GM04504 (cell line): ENCODE data around the gene TUBGCP6.
"Not testable (repeated sequence)": the region's sequence is repeated elsewhere in the genome, so short reads cannot be mapped to it uniquely, and the experiment has no call there.

Experiments
- DNase-seq: peaks from one replicate; pipeline ENCODE4 v3.0.0-alpha.2; 2012; ENCODE audit warnings: low read depth

Gene TUBGCP6

GRCh38 chr22:50280022-50280707, 35.3 kb upstream of the TUBGCP6 start:
- DNase-seq = no peak

- no peak for DNase-seq
These were observed 34.3 kb upstream of the TUBGCP6 start for GRCh38 chr22:50278956-50279619.

GRCh38 chr22:50278461-50278860, 33.6 kb upstream of the TUBGCP6 start:
- DNase-seq = no peak

GRCh38 chr22:50277761-50278160, 32.9 kb upstream of the TUBGCP6 start:
- no peak for DNase-seq

GRCh38 chr22:50276143-50276542, 31.3 kb upstream of the TUBGCP6 start:
- DNase-seq = no peak

- no peak for DNase-seq
These were observed 30.6 kb upstream of the TUBGCP6 start for GRCh38 chr22:50275181-50276055.

- DNase-seq = no peak
These were observed 29.9 kb upstream of the TUBGCP6 start for GRCh38 chr22:50274771-50275170.

GRCh38 chr22:50274311-50274710, 29.5 kb upstream of the TUBGCP6 start:
- DNase-seq = no peak

GRCh38 chr22:50273781-50274180, 29.0 kb upstream of the TUBGCP6 start:
- not testable (repeated sequence) for DNase-seq

- not testable (repeated sequence) for DNase-seq
These were observed 28.5 kb upstream of the TUBGCP6 start for GRCh38 chr22:50273352-50273751.

- no peak for DNase-seq
These were observed 27.4 kb upstream of the TUBGCP6 start for GRCh38 chr22:50272044-50272802.

GRCh38 chr22:50271519-50271970, 26.7 kb upstream of the TUBGCP6 start:
- no peak for DNase-seq

GRCh38 chr22:50270666-50271394, 26.0 kb upstream of the TUBGCP6 start:
- no peak for DNase-seq

GRCh38 chr22:50269970-50270665, 25.3 kb upstream of the TUBGCP6 start, which contains the start of gene MAPK11:
Gene MAPK11 (minus strand): TSS chr22:50270380. CDS start chr22:50270292, 88 bp downstream.
- no peak for DNase-seq

GRCh38 chr22:50269573-50269969, 24.7 kb upstream of the TUBGCP6 start:
- no peak for DNase-seq

- no peak for DNase-seq
These were observed 23.9 kb upstream of the TUBGCP6 start for GRCh38 chr22:50268655-50269113.

GRCh38 chr22:50267591-50268390, 23.0 kb upstream of the TUBGCP6 start:
- no peak for DNase-seq

- DNase-seq = no peak
These were observed 22.2 kb upstream of the TUBGCP6 start for GRCh38 chr22:50266994-50267393.

- DNase-seq = no peak
These were observed 20.3 kb upstream of the TUBGCP6 start for GRCh38 chr22:50264946-50265669.
